OCI-LY7 (cell line): Measurements from ENCODE around the gene SERPINA4.

Experiments
- EZH2phosphoT487 ChIP-seq: fragments of 200-600 bp; sonication (generic); IDR thresholded peaks from 2 replicates; pipeline ENCODE4 v1.6.1; 2018; ENCODE audit warnings: low read depth, borderline replicate concordance, mild to moderate bottlenecking, mixed run types, antibody characterized with exemption, low read length, moderate library complexity, mixed read lengths
- TF ChIP-seq, protein P1 (sequence below): fragments of 200-600 bp; sonication (generic); conservative IDR thresholded peaks from 2 replicates; pipeline ENCODE4 v1.5.1; 2014; ENCODE audit warnings: mild to moderate bottlenecking, antibody characterized with exemption, low read length, moderate library complexity, mixed read lengths

DNA sequence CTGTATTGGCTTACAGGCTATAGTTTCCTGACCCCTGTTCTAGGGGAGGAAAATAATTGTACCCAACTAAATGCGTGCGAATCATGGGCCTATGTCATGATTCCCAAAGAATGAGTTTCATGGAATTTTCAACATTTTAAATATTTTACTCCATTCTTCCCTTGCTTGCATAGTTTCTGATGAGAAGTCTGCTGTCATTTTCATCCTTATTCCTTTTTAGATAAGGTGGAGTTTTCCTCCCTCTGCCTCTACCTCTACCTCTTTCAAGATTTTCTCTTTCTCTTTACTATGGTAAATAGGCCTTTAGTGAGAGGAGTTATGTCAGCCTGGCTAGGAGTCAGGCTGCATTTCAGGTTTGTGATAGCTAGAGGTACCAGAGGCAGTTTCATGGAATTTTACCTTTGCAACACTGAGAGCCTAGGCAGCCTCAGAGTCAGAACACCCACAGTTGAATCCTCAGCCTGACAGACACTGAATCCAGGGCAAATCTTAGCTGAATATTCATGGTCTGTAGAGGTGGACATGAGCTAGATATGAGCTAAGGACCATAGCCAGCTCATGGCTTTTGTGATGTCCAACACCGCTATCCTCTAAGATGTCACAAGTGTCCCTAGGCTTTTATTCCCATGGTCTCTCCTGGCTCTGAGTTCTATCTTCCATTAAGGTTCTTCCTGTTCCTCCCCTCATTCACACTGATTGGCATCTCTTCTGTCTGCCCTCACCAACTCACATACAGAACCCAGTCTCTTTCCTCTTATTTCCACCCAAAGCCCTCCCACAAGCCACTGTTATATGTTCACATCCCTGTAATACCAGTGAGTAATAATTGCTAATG, 57.0 kb downstream of the SERPINA4 start:
- TF ChIP-seq, protein P1, sequence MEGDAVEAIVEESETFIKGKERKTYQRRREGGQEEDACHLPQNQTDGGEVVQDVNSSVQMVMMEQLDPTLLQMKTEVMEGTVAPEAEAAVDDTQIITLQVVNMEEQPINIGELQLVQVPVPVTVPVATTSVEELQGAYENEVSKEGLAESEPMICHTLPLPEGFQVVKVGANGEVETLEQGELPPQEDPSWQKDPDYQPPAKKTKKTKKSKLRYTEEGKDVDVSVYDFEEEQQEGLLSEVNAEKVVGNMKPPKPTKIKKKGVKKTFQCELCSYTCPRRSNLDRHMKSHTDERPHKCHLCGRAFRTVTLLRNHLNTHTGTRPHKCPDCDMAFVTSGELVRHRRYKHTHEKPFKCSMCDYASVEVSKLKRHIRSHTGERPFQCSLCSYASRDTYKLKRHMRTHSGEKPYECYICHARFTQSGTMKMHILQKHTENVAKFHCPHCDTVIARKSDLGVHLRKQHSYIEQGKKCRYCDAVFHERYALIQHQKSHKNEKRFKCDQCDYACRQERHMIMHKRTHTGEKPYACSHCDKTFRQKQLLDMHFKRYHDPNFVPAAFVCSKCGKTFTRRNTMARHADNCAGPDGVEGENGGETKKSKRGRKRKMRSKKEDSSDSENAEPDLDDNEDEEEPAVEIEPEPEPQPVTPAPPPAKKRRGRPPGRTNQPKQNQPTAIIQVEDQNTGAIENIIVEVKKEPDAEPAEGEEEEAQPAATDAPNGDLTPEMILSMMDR, result no peak
- no peak for TF ChIP-seq EZH2phosphoT487
